Lower lobe of right lung (tissue), 2 donors: ENCODE measurements around the gene FGA. TPM values are rescaled to one million over a fixed set of nuclear protein-coding genes. Genes with fewer than 3 reads are reported as not detected.

Experiments
- ATAC-seq, 2 donors: fragments of 200-7000 bp; cut with Tn5 transposase; one replicate each; pipeline ENCODE4 v1.9.1; 2020 to 2022; ENCODE audit warnings: mild to moderate bottlenecking in 2 of 2, moderate library complexity in 2 of 2
- DNase-seq: peaks from one replicate; pipeline ENCODE4 v3.0.0-alpha.2; 2020
- H3K27ac ChIP-seq: fragments of 200-600 bp; one replicate; pipeline ENCODE4 v1.8.0; 2022
- H3K27me3 ChIP-seq: fragments of 200-600 bp; one replicate; pipeline ENCODE4 v1.8.0; 2022; ENCODE audit warnings: low read depth
- H3K36me3 ChIP-seq: fragments of 200-600 bp; one replicate; pipeline ENCODE4 v1.8.0; 2022; ENCODE audit warnings: mild to moderate bottlenecking
- H3K4me1 ChIP-seq: fragments of 200-600 bp; one replicate; pipeline ENCODE4 v1.8.0; 2022
- H3K4me3 ChIP-seq: fragments of 200-600 bp; one replicate; pipeline ENCODE4 v1.8.0; 2022; ENCODE audit warnings: mild to moderate bottlenecking
- H3K9me3 ChIP-seq: fragments of 200-600 bp; one replicate; pipeline ENCODE4 v1.8.0; 2022
- CTCF ChIP-seq: fragments of 200-600 bp; IDR thresholded peaks from one replicate; pipeline ENCODE4 v1.8.0; 2022; ENCODE audit warnings: antibody characterized with exemption, mild to moderate bottlenecking
- intact Hi-C: fragments of 100-400 bp; cut with DNase I; formaldehyde crosslinking; loops from one replicate; pipeline ENCODE4 v1.11.0; 2022
- total RNA-seq: library from RNA; stranded (reverse); fragmentation: NEBNext Ultra II Directional; extraction: Animal tissue kit (Norgen Biotek cat#: 25700); gene quantifications from one replicate; pipeline ENCODE4 v1.2.1, GENCODE V29; 2021
- donor health status: DM: no; HTN: yes; CAD: no; lungs with severe emphysema.

The FGA gene
- total RNA-seq, 1 donor from 2014 or later = 35.4 TPM

- Histone ChIP-seq H3K4me1 (no peaks in the 10 kb centered on the region), H3K36me3 (no peaks in the 10 kb centered on the region), H3K4me3 (no peak overlapping the region), H3K27ac (no peak overlapping the region), H3K9me3 (no peaks in the 10 kb centered on the region), H3K27me3 (no peaks in the 10 kb centered on the region)
- ATAC-seq = peak in 1 of 2 donors; percentile 13
- no peak for TF ChIP-seq CTCF
- intact Hi-C loops = no loop called here
- DNase-seq = no peak
These were observed 6.3 kb downstream of the FGA start for GRCh38 chr4:154584259-154584658.

DNA sequence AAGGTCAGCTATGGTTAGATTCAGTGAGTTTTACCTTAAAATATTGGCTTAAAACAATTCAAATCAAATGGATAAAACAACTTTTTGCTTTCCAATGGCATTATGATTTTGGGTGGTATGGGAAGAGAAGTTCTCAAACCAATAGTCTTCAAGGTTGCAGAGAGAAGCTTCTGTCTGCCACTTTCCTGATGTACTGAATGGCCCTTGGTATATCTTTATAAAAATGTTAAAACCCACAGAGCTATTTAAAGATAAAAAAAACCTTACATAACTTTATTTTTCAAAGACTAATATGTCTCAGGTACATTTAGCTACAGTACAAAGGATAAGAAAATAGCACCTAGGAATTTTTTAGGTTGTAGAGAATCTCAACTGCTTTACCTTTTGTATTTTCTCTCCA lies 6.9 kb downstream of the FGA start:
- H3K27me3 ChIP-seq = no peaks in the 10 kb centered on the region
- H3K4me3 ChIP-seq = no peak overlapping the region
- H3K4me1 ChIP-seq = no peaks in the 10 kb centered on the region
- no peaks in the 10 kb centered on the region for H3K9me3 ChIP-seq
- TF ChIP-seq CTCF = no peak
- no peaks in the 10 kb centered on the region for H3K36me3 ChIP-seq
- intact Hi-C loops = no loop called here
- H3K27ac ChIP-seq = no peak overlapping the region
- DNase-seq = no peak
- ATAC-seq = no peak

DNA sequence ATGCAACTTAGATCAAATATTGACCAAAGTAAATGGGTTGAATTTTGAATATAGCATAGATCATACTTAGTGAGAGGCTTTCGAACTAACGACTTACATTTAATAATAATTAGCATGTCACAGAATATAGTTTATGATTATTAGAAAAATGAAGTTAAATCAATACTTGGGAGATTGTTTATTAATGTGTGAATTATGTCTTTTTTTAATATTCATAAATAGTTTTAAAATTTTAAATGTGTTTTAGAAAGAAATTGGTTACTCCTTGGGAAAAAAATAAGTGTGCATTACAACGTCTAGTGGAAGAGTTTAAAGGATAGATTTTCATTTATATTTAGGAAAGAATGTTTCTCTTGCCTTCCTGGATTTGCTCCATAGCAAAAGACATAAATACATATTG lies 7.3 kb downstream of the FGA start:
- ATAC-seq (no peak), DNase-seq (no peak)
- H3K4me3 ChIP-seq = no peak overlapping the region
- H3K4me1 ChIP-seq = no peaks in the 10 kb centered on the region
- no peaks in the 10 kb centered on the region for H3K27me3 ChIP-seq
- H3K27ac ChIP-seq = no peak overlapping the region
- no peaks in the 10 kb centered on the region for H3K36me3 ChIP-seq
- intact Hi-C loops = no loop called here
- H3K9me3 ChIP-seq = no peaks in the 10 kb centered on the region
- TF ChIP-seq CTCF = no peak

DNA sequence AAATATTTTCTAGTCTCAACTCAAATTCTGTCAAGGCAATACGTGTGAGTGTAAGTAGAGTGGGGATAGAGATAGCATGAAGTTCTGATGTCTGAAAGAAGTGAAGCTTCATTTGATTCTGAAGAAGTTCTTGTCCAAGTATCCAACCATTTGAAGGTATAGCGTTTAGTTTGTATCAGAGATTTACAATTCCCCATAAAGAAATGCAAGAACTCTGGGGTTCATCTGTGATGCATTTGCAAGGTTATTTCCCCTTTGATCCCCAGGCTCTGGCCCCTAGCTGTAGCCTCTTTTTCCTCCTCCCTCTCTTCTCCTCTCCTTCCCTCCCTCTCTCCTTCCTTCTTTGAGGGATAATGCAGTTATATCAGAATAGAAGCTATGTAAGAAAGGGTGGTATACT lies 7.8 kb downstream of the FGA start:
- ATAC-seq = no peak

DNA sequence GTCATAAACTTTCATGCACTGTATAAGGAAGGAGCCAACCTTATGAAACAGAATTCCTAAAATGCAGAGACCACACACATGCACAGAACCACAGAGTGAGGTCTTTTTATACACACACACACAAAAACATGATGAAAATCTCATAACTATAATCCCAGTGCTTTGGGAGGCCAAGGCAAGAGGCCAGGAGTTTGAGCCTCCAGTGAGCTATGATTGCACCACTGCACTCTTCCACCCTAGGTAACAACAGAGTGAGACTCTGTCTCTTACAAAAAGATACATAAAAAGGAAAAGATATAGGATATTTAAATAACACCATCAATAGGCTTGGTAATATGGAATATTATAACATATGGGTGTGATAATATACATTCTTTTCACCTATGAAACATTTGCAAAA lies 10.6 kb downstream of the FGA start:
- H3K4me3 ChIP-seq = no peak overlapping the region
- no peaks in the 10 kb centered on the region for H3K27me3 ChIP-seq
- TF ChIP-seq CTCF = no peak
- no peaks in the 10 kb centered on the region for H3K9me3 ChIP-seq
- ATAC-seq (no peak), DNase-seq (no peak)
- H3K4me1 ChIP-seq = no peaks in the 10 kb centered on the region
- intact Hi-C loops = no loop called here
- no peaks in the 10 kb centered on the region for H3K36me3 ChIP-seq
- no peak overlapping the region for H3K27ac ChIP-seq

More for the DNA sequence above, 7.8 kb downstream of the FGA start:
- H3K4me3 ChIP-seq = no peak overlapping the region
- H3K4me1 ChIP-seq = no peaks in the 10 kb centered on the region
- TF ChIP-seq CTCF = no peak
- no peaks in the 10 kb centered on the region for H3K36me3 ChIP-seq
- no peak for DNase-seq
- no peaks in the 10 kb centered on the region for H3K27me3 ChIP-seq
- intact Hi-C loops = no loop called here
- no peak overlapping the region for H3K27ac ChIP-seq
- H3K9me3 ChIP-seq = no peaks in the 10 kb centered on the region

- no peaks in the 10 kb centered on the region for H3K9me3 ChIP-seq
- H3K27me3 ChIP-seq = no peaks in the 10 kb centered on the region
- no peak overlapping the region for H3K4me3 ChIP-seq
- no peak for ATAC-seq
- no peak overlapping the region for H3K27ac ChIP-seq
- no peaks in the 10 kb centered on the region for H3K36me3 ChIP-seq
- no peaks in the 10 kb centered on the region for H3K4me1 ChIP-seq
- intact Hi-C loops = no loop called here
- no peak for TF ChIP-seq CTCF
- DNase-seq = no peak
These were observed 11.6 kb downstream of the FGA start for GRCh38 chr4:154578919-154579318.
